ENCODE data around the gene TLE2.
"Not testable (repeated sequence)": the region's sequence is repeated elsewhere in the genome, so short reads cannot be mapped to it uniquely, and the experiment has no call there.

TLE2 gene

DNA sequence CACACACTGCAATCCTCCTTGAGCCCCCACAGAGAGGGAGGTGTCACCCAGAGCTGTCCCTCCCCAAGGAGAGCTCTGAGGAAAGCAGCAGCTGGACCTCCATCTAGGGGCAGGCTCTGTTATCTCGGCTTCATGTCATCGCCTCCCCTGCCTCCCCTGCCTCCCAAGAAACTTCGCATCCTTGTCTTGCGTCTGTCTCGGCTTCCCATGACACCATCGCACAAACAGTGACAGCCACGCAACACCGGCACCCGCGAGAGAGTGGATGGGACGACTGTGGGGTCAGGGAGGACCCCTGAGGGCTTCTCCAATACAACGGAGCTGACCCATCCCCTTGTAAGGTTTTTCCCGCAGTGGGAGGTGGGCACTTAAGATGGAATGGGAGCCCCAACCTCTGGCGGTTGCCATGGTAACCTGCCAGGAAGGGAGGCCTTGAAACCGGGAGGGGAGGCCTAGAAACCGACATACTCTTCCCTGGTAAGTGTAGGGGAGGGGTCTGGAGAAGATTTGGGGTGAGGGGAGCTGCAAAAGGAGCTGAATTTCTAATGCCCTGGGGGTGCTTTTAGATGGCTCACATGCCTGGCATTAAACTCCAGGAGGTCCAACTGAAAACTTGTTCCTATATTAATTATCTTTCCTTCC lies 16.3 kb downstream of the TLE2 start:
- DNase-seq: no peak

DNA sequence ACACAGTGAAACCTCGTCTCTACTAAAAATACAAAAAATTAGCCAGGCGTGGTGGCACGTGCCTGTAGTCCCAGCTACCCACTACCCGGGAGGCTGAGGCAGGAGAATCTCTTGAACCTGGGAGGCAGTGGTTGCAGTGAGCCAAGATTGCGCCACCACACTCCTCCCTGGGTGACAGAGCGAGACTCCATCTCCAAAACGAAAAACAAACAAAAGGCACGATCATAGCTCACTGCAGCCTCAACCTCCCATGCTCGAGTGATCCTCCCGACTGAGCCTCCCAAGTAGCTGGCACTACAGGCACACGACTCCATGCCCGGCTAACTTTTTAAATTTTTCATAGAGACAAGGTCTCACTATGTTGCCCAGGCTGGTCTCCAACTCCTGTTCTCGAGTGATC lies 17.0 kb downstream of the TLE2 start:
- not testable (repeated sequence) for DNase-seq

DNA sequence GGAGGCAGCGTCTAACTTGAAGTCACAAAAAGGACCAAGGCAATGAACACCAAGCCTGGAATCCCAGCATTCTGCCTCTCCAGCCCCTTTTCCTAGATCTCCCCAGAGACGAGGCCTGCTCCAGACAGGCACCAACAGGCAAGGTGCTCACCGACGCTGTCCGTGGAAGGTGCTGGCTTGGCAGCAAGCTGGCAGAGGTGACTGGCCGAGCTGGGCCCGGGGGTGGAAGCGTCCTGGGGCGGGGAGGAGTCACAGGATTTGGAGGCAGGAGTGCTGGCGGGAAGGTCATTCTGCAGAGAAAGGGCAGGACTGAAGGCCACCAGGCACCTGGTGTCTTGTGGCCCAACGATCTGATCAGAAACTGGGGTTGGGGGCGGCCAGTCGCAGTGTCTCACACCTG lies 18.2 kb downstream of the TLE2 start:
- DNase-seq: no peak

DNA sequence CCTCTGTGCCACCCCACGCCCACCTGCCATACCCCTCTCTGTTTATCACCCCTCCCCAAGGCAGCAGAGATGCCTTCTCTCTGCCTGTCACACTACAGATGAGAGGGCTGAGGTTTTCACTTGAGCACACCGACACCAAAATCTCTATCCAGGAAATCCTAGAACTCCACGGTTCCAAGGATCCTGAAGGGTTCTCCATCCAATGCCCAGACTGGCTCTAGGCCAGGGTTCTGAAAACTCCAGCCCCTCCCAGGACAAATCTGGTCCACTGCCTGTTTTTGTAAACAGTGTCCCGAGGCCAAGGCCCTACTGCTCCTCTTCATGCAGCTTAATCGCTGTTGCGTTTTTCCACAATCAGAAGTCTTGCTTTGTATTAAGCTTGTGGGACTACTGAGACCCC lies 20.1 kb downstream of the TLE2 start:
- no peak for DNase-seq

DNA sequence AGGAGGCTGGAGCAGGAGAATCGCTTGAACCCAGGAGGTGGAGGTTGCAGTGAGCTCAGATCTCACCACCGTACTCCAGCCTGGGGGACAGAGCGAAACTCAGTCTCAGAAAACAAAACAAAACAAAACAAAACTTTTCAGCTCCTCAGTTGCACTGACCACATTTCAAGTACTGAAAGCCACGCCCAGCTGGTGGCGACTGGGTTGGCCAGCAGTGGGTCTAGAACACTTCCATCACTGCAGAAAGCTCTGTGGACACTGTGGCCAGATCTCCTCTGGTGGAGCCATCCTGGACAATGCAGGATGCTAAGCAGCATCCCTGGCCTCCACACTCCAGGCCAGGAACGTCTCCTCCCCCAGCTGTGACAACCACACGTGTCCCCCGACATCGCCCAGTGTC lies 21.1 kb downstream of the TLE2 start:
- no peak for DNase-seq

DNA sequence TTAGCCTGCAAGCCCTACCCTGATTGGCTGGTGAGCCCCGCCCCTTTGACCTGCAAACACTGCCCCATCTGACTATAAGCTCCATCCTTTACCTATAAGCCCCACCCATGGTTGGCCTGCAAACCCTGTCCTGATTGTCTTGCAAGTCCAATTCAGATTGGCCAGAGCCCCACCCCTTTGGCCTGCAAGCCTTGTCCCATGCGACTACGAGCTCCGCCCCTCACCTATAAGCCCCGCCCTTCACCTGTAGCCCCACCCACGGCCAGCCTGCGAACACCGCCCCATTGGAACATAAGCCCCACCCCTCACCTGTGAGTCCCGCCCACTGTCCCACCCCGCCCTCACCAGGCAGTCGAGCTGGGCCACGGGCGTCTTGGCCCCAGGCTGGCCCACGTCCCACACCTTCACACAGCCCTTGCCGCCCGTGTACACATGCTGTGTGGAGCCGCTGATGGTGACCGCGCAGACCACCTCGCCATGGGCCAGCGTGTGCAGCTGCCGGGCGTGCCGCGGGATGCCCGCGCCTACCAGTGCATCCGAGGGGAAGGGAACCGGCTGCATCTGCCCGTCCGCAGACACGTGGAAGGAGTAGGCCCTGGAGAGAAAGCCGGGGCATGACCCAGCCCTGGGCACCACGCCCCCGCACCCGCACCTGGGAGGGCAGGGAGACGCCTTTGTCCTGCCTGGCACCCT lies 22.9 kb downstream of the TLE2 start:
- peak; percentile 9 for DNase-seq

DNA sequence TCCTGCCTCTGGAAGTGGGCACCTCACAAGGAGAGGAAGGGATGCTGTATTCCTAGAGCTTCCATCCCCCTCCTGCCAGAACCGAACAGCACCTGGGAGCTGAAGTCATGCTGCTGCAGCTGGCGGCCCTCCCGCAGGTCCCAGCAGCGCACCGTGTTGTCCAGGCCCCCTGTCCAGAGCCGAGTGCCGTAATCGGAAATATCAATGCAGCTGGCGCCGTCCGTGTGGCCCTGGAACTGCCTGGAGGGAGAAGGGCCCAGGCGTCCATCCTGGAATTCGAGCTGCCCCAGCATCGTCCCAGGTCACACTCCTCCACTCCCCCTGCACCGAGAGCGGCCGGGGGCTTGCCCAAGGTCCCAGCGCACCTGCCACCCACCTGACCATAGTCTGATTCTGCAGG lies 23.7 kb downstream of the TLE2 start:
- DNase-seq: no peak

DNA sequence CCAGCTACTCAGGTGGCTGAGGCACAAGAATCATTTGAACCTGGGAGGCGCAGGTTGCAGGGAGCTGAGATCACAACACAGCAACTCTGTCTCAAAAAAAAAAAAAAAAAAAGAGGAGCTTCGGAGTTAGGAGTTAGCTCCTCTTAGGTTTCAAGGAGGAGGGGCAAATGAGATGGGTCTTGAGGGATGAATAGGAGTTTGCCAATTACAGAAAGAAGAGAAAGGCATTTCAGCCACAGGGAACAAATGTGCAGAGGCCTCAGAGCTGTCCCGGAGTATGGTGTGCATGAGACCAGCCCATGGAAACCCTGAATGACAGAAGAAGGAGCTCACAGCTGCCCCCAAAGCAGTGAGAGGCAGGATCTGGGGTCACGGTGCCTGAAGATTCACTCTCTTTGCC lies 24.6 kb downstream of the TLE2 start:
- DNase-seq: no peak

DNA sequence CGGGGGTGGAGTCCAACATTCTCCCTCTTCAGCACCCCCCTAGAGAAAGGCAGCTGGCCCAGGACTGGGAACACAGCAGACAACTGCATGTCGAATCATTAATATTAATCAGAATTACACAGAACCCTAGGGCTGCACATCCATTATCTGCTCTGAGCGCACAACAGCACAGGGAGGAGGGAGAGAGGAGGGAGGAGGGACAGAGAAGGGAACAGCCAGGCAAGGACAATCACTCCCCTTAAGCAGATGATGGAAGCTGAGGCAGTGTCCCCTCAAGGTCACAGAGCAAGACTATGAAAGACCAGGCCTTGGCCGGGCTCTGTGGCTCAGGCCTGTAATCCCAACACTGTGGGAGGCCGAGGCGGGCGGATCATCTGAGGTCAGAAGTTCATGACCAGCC lies 26.0 kb downstream of the TLE2 start:
- DNase-seq: no peak

DNA sequence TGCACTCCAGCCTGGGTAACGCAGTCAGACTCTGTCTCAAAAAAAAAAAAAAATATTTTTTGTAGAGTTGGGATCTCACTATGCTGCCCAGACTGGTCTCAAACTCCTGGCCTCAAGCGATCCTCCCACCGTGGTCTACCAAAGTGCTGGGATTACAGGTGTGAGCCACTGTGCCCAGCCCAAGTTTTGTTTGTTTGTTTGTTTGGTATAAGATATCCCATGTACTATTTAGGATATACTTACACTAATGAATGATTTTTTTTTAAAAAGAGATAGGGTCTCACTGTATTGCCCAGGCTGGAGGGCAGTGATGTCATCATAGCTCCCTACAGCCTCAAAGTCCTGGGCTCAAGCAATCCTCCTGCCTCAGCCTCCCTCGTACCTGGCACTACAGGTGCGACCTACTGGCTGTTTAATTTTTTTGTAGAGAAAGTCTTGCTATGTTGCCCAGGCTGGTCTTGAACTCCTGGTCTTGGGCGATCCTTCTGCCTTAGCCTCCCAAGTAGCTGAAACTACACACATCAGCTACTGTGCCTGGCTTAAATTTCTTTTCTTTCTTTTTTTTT lies 27.8 kb downstream of the TLE2 start:
- DNase-seq: no peak

DNA sequence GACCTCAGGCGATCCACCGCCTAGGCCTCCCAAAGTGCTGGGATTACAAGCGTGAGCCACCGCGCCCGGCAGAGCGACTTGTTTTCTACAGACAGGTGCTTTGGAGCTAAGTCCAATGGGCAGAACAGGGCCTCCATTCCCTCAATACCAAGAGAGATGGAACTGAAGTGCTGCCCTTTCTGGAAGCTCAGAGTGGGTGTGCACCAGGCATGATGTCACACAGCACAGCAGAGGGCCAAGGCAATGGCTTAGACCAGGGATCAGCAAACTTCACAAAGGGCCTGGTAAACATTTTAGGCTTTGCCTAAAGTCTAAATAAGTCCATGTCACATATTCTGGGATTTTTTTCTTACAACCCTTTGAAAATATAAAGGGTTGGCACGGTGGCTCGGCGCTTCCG lies 30.4 kb downstream of the TLE2 start:
- DNase-seq: no peak

DNA sequence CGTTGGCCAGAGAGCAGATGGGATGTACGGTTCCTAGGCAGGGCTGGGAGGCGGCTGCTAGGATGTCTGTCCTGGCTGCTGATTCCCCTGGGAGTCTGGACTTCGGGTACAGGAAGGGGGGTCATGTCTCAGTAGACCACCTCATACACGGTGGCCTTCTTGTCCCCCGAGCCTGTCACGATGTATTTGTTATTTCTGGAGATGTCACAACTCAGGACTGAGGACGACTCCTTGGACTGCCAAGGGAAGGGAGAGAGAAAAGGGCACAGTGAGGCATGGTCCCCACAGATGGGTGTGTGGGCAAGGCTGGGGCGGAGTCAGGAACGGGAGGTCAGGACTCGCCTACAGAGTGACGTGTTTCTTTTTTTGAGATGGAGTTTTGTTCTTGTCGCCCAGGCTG lies 31.4 kb downstream of the TLE2 start:
- no peak for DNase-seq

DNA sequence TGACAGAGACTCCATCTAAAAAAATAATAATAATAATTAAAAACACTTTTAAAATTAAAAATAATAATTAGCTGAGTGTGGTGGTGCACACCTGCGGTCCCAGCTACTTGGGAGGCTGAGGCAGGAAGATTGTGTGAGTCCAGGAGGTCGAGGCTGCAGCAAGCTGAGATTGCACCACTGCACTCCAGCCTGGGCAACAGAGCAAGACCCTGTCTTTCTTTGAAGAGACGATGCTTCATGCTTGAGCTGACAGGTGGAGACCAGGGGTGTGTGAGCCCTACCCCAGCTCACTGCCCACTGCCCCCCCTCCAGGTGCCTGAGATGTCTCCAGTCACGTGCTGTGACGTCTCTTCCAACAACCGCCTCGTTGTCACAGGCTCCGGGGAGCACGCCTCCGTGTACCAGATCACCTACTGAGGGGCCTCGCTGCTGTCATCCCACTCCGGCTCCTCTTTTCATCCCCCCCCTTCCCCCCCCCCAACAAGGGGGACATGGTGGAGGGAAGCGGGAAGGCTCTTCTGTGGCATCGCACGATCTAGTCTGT lies 34.4 kb downstream of the TLE2 start:
- no peak for DNase-seq

DNA sequence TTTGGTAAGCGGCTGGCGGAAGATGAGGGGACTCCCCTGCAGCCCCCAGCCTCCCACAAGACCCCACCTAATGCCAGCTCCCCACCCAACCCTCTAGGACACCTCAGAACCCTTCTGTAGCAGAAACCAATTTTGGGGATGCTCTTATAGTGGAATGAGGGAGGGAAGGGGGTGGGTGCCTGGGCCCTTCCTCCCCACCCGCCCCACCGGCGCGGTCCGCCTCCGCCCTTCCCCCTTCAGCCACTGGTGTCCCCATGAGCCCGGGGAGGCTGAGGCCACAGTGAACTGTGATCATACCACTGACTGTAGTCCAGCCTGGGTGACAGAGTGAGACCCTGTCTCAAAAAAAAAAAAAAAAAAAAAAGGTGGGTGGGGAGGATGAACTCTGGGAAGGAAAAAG lies 35.5 kb downstream of the TLE2 start:
- DNase-seq: no peak

DNA sequence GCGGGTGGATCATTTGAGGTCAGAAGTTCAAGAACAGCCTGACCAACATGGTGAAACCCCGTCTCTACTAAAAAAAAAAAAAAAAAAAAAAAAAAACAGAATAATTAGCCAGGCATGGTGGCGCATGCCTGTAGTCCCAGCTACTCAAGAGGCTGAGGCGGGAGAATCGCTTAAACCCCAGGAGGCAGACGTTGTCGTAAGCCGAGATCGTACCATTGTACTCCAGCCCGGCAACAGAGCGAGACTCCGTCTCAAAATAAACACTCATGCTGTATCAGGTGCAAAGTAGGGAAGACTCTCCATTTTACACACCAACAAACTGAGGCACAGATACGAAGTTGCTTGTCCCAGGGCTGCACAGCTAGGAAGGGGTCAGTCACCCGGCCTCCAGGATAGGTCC lies 36.1 kb downstream of the TLE2 start:
- DNase-seq: no peak

DNA sequence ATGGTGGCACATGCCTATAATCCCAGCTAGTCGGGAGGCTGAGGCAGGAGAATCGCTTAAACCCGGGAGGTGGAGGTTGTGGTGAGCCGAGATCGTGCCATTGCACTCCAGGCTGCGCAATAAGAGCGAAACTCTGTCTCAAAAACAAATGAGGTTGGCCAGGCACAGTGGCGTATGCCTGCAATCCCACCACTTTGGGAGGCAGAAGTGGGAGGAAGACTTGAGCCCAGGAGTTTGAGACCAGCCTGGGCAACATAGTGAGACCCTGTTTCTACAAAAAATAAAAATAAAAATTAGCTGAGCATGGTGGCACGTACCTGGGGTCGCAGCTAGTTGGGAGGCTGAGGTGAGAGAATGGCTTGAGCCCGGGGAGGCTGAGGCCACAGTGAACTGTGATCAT lies 36.7 kb downstream of the TLE2 start:
- DNase-seq: not testable (repeated sequence)

DNA sequence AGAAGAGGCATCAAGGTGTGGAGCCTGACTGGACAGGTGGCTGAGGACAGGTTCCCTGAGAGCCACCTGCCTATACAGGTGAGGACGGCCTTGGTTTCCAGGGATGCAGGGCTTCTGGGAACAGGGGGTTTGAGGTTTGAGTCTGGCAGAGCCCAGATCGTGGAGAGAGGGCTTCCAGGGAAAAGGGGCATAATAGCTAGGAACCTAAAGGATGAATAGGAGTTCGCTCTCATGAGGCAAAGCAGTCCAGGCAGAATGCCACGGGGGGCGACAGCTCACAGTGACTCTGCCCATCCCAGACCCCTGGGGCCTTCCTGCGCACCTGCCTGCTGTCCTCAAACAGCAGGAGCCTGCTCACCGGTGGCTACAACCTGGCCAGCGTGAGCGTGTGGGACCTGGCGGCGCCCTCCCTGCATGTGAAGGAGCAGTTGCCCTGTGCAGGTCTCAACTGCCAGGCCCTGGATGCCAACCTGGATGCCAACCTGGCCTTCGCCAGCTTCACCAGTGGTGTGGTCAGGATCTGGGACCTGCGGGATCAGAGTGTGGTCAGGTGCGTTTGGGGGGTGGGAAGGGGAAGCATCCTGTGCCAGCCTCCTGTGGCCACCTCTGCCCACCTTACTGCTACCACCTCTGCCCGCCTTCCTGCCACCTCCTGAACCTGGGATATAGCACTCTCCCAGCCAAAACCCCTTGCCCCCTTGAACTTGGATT lies 39.7 kb downstream of the TLE2 start:
- DNase-seq: no peak

DNA sequence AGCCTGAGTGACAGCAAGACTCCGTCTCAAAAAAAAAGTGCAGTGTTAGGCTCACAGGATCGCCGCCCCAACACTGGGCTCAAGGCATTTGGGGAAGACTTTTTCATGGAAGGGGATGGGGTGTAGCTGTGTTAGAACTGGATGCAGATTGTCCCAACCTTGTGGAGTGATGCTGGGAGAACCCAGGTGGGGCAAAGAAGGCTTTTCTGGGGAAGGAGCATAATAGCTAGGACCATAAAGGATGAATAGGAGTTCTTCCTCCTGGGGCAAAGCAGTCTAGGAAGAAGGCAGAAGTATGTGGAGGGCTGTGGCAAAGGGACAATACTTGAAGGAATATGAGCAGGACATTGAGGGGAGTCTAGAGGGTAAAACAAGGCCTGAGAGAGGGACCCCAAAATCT lies 40.5 kb downstream of the TLE2 start:
- no peak for DNase-seq

DNA sequence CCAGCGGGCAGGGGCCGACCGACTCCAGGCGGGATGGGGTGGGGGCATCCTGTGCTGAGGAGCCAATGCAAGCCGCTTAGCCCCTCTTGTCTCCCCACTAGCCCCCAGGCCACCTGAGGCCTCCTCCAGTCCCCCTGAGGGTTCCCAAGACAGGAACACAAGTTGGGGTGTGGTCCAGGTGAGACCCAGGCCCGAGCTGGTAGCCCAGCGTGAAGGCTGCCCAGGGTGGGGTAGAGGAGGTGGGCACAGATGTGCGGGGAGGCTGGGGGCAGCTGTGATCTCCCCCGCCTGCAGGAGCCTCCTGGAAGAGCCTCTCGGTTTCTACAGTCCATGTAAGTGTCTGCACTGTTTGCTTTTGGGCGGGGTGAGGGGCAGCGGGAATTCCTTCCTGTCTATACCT lies 41.3 kb downstream of the TLE2 start:
- DNase-seq: no peak

DNA sequence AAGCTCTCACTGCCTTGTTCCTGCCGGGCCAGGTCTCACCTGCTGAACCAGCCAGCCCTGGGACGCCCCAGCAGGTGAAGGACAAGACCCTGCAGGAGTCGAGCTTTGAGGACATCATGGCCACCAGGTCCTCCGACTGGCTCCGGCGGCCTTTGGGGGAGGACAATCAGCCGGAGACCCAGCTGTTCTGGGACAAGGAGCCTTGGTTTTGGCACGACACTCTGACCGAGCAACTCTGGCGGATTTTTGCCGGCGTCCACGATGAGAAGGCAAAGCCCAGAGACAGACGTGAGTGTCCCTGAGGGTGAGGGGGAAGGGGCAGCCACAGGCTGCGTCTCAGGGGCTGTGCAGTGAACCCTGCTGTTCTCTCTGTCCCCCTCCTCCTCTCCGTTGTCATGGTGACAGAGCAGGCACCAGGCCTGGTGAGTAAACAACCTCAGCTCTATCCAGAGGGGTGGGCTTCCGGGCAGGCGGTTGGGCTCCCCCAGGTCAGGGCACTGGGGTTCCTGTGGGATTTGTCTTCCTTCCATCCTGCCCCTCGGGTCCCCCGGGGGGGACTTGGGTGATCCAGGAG lies 42.0 kb downstream of the TLE2 start:
- no peak for DNase-seq

DNA sequence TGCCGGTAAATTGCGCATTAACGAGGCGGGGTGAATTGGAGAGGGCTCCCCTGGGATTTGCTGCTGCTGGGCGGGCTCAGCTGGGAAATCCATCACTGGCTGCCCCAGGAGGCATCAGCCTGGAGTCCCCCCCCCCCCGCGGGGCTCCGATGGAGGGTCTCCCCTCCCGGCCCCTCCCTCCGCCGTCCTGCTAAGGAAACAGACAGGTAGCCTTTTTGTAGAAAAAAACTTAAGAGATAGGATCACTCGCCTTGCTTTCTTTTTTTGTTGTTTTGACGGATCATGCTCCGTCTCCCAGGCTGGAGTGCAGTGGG lies 44.9 kb downstream of the TLE2 start:
- DNase-seq: no peak

DNA sequence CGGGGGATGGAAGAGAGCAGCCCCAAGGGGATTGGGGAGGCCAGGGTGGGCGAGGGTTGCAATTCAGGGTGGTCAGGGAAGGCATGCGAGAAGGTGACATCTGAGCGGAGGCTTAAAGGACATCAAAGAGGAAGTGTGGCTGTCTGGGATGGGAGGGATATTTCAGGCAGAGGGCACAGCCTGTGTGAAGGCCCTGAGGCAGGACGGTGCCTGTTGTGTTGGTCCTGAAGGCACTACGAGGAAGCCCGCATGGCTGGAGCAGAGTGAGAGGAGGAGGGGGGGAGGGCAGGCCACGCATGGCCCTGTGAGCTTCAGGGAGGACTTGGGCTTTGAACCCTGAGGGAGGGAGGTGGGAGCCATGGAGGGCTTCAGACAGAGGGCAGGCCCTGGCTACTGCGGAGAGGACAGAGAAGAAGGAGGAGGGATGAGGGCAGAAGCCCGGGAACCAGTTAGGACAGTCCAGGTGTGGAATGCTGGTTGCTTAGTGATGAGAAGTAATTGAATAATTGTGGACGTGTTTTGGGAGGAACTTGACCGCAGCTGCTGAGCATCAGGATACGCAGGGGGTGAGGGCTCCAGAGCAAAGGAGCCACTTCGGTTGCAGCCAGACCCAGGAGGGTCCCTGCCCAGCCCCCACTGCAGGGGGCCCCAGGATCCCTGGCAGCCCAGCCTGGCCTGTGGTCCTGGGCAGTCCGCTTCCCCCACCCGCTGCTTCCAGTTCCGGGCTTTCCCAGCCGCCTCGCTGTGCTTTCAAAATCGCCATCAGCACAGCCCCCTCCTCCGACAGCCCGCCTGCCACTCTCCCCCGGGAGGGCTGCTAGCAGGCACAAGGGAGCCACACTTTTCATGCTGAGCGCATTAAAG lies 45.5 kb downstream of the TLE2 start:
- DNase-seq: no peak

DNA sequence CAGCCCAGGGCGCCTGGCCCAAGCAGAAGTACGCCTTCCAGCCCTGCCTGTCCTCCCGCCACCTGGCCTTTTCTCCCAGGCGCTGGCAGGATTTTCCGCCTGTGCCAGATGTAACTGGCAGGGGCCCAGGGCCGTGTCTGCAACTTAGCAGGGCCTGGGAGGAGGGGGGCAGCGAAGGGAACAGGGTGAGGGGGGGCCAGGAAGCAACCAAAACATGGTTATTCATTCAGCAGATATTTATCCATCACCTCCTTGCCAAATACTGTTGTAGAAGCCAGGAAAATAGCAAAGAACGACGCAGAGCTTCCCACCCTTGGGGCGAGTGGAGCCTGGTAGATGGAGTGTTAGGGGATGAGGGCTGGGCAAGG lies 46.1 kb downstream of the TLE2 start:
- DNase-seq: no peak

Data from NK-92 treated with Interleukin-12 subunit alpha and Interleukin-12 subunit beta, amount 100 ng/mL, for 24 hours (cell line).